Neural crest cell (in vitro differentiated cells): ENCODE results near the gene EGFL6. TPM values are rescaled to one million over a fixed set of nuclear protein-coding genes. Genes with fewer than 3 reads are reported as not detected.

Experiments
- DNase-seq: peaks from one replicate; pipeline ENCODE4 v3.0.0; 2021; ENCODE audit warnings: low read depth, mixed read lengths, low spot score
- H3K27ac Mint-ChIP-seq: one replicate; pipeline ENCODE4 v1.8.0; 2021; ENCODE audit warnings: mild to moderate bottlenecking, mixed read lengths; ENCODE audit not compliant: unreplicated experiment
- H3K27me3 Mint-ChIP-seq: 2 replicates; pipeline ENCODE4 v1.8.0; 2021; ENCODE audit warnings: low read depth, mild to moderate bottlenecking, mixed read lengths
- H3K36me3 Mint-ChIP-seq: 2 replicates; pipeline ENCODE4 v1.8.0; 2021; ENCODE audit warnings: low read depth, mild to moderate bottlenecking, mixed read lengths
- H3K4me1 Mint-ChIP-seq: 2 replicates; pipeline ENCODE4 v1.8.0; 2021; ENCODE audit warnings: mixed read lengths
- H3K4me3 Mint-ChIP-seq: one replicate; pipeline ENCODE4 v1.8.0; 2021; ENCODE audit warnings: mild to moderate bottlenecking, mixed read lengths
- H3K9me3 Mint-ChIP-seq: 2 replicates; pipeline ENCODE4 v1.8.0; 2021; ENCODE audit warnings: mixed read lengths
- total RNA-seq: library from RNA; stranded (reverse); gene quantifications from 2 replicates; pipeline ENCODE4 v1.2.1, GENCODE V29; 2021
- TF ChIP-seq, protein P1 (sequence below): fragments of 200-600 bp; sonication (generic); conservative IDR thresholded peaks from 2 replicates; pipeline ENCODE4 v1.5.0; 2021; ENCODE audit warnings: antibody characterized with exemption, mild to moderate bottlenecking

The EGFL6 gene
- total RNA-seq, 1 donor from 2014 or later = not detected

DNA sequence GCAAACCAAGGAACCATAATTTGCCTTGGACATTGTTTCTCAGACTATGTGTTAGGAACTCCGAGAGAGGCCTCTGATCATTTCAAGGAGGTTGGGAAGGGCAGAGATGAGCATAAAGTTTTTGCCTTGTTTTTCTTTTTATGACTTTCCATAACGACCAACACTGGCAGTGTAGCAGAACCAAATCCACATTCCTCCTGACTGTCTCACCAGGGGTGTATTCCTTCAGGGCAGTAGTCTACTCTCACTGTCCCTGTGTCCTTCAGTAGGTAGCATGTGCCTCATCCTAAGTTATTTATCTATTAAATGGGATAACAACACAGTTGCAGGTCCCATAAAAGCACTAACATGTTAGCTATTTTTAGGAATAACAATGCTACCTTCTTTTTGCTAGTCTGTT lies 20.8 kb downstream of the EGFL6 start:
- Mint-ChIP-seq H3K4me1 (no peaks in the 10 kb centered on the region), H3K4me3 (no peak overlapping the region), H3K36me3 (no peaks in the 10 kb centered on the region), H3K27ac (no peak overlapping the region), H3K27me3 (no peaks in the 10 kb centered on the region), H3K9me3 (no peaks in the 10 kb centered on the region)
- TF ChIP-seq, protein P1, sequence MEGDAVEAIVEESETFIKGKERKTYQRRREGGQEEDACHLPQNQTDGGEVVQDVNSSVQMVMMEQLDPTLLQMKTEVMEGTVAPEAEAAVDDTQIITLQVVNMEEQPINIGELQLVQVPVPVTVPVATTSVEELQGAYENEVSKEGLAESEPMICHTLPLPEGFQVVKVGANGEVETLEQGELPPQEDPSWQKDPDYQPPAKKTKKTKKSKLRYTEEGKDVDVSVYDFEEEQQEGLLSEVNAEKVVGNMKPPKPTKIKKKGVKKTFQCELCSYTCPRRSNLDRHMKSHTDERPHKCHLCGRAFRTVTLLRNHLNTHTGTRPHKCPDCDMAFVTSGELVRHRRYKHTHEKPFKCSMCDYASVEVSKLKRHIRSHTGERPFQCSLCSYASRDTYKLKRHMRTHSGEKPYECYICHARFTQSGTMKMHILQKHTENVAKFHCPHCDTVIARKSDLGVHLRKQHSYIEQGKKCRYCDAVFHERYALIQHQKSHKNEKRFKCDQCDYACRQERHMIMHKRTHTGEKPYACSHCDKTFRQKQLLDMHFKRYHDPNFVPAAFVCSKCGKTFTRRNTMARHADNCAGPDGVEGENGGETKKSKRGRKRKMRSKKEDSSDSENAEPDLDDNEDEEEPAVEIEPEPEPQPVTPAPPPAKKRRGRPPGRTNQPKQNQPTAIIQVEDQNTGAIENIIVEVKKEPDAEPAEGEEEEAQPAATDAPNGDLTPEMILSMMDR = no peak
- DNase-seq = no peak

DNA sequence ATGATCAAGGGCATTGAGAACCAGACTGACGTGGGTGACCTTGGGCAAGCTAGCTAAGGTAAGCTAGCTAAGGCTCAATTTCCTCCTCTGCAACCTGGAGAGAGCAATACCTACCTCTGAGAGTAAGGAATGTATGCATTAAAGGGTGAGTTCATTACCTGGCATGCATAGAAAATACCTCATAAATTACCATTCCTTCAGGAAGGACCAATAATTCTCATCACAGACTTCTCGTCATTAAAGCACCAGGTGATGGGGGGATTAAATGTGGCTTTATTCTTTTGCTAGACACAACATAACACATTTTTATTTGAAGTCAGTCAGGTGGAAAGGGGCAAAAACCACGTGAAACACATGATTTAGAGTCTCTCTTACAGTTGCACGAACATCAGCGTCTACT lies 21.5 kb downstream of the EGFL6 start:
- Mint-ChIP-seq H3K27ac (no peak overlapping the region), H3K27me3 (no peaks in the 10 kb centered on the region), H3K36me3 (no peaks in the 10 kb centered on the region), H3K4me1 (no peaks in the 10 kb centered on the region), H3K9me3 (no peaks in the 10 kb centered on the region), H3K4me3 (no peak overlapping the region)
- DNase-seq = no peak
- TF ChIP-seq, protein P1 = no peak

DNA sequence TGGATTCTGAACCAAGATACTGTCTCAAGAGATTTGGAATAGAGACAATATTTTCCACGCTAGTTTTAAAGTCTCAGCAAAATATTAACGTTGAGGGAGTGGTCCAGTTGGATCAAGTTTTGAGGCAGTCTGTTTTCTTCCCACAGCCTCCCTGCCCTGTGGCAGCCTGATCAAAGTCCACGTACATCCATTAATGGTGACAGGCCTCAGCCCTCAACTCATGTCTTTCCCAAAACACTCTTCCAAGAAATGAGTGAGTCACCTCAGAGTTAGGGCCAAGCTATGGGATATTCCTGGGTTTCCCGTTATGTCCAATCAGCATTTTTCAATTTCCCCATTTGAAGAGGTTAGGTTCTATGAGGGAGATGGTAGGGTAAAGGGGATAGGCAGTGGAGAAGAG lies 28.5 kb downstream of the EGFL6 start:
- Mint-ChIP-seq H3K4me1 (peaks cover 9% of the 10 kb centered on the region), H3K36me3 (no peaks in the 10 kb centered on the region), H3K9me3 (peaks cover 9% of the 10 kb centered on the region), H3K27ac (no peak overlapping the region), H3K4me3 (no peak overlapping the region), H3K27me3 (no peaks in the 10 kb centered on the region)
- DNase-seq = no peak
- TF ChIP-seq, protein P1 = no peak

DNA sequence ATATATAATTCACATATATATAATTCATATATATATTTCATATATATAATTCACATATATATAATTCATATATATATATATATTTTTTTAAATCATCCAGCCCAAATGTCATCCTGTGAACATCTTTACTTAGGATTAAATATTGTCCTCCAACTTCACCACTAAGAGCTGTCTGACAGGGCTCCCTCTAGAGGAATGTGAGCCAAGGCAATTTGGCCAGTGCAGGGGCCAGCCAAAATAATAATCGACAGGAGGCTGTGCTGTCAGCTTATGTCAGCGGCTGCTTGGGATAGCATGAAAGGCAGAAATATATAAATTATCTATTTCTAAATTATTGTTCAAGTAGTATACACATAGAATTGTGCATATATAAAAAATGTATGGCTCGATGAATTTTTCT lies 29.5 kb downstream of the EGFL6 start:
- Mint-ChIP-seq H3K9me3 (peaks cover 9% of the 10 kb centered on the region), H3K27ac (no peak overlapping the region), H3K27me3 (no peaks in the 10 kb centered on the region), H3K36me3 (no peaks in the 10 kb centered on the region), H3K4me3 (no peak overlapping the region), H3K4me1 (peaks cover 9% of the 10 kb centered on the region)
- DNase-seq = no peak
- TF ChIP-seq, protein P1 = peak; percentile 34

DNA sequence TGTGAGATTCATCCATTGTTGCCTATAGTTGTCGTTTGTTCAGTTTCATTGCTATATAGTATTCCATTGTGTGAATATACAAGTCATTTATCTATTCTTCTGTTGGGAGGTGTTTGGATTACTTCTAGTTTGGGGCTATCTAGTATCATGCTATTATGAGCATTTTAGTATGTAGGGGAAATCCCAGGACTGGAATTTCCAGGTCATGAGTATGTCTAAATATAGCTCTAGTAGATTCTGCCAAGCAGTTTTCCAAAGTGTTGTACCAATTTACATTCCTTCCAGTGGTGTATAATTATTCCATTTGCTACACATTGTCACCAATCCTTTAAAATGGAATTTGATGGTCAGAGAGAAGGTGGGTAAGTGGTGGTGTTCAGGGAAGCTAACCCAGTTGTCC lies 30.1 kb downstream of the EGFL6 start:
- no peak overlapping the region for H3K4me3 Mint-ChIP-seq
- H3K27me3 Mint-ChIP-seq = no peaks in the 10 kb centered on the region
- peaks cover 9% of the 10 kb centered on the region for H3K9me3 Mint-ChIP-seq
- DNase-seq = no peak
- TF ChIP-seq, protein P1 = no peak
- H3K36me3 Mint-ChIP-seq = no peaks in the 10 kb centered on the region
- H3K4me1 Mint-ChIP-seq = peaks cover 9% of the 10 kb centered on the region
- no peak overlapping the region for H3K27ac Mint-ChIP-seq

DNA sequence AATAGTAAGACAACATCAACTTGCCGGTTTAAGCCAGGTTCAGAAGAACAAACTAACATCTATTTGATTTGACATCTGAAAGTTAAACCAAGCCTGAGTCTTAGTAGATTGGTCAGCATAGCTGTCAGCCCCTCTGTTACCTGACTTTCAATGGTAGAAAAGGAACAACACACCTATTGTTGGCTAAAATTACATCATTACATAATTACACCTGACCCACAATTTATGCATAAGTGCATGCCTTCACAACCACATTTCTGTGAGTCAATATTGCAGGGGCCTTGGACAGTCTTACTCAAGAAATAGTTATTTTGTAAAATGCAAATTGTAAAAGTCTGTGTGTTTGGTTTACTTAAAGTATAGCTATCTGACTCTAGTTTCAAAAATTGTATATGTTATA lies 36.2 kb downstream of the EGFL6 start:
- H3K9me3 Mint-ChIP-seq = peaks cover 2% of the 10 kb centered on the region
- no peaks in the 10 kb centered on the region for H3K27me3 Mint-ChIP-seq
- H3K4me1 Mint-ChIP-seq = peaks cover 9% of the 10 kb centered on the region
- no peak overlapping the region for H3K27ac Mint-ChIP-seq
- H3K4me3 Mint-ChIP-seq = no peak overlapping the region
- TF ChIP-seq, protein P1 = no peak
- no peak for DNase-seq
- H3K36me3 Mint-ChIP-seq = no peaks in the 10 kb centered on the region
